ENCODE measurements around the gene CTNNA1.
"Not testable (repeated sequence)": the region's sequence is repeated elsewhere in the genome, so short reads cannot be mapped to it uniquely, and the experiment has no call there.

The CTNNA1 gene

GRCh38 chr5:138807182-138807581 is 54.0 kb downstream of the CTNNA1 start:
- TF ChIP-seq CTCF (IDR thresholded peaks at IDR 0.05): no peak
- H3K4me3 ChIP-seq (ENCODE audit: low read depth in 1 of 2, low read length in 1 of 2): no peak overlapping the region
- peaks cover 0 to 4% of the 10 kb centered on the region in 2 experiments for H3K4me1 ChIP-seq (ENCODE audit: control insufficient read depth in 1 of 2, insufficient read depth in 1 of 2, low read depth in 1 of 2, low read length in 1 of 2)
- no peaks in the 10 kb centered on the region for H3K9me3 ChIP-seq
- no peaks in the 10 kb centered on the region for H3K36me3 ChIP-seq
- no peaks in the 10 kb centered on the region for H3K27me3 ChIP-seq
- H3K27ac ChIP-seq: no peak overlapping the region

GRCh38 chr5:138809391-138809790 is 56.2 kb downstream of the CTNNA1 start:
- Histone ChIP-seq H3K9me3 (no peaks in the 10 kb centered on the region), H3K4me3 (ENCODE audit: low read depth in 1 of 2, low read length in 1 of 2) (no peak overlapping the region), H3K27me3 (no peaks in the 10 kb centered on the region), H3K27ac (no peak overlapping the region), H3K4me1 (ENCODE audit: control insufficient read depth in 1 of 2, insufficient read depth in 1 of 2, low read depth in 1 of 2, low read length in 1 of 2) (peaks cover 0 to 4% of the 10 kb centered on the region in 2 experiments), H3K36me3 (no peaks in the 10 kb centered on the region)
- TF ChIP-seq CTCF (IDR thresholded peaks at IDR 0.05): no peak

- not testable (repeated sequence) for H3K36me3 ChIP-seq
These were observed 57.6 kb downstream of the CTNNA1 start for GRCh38 chr5:138810861-138811260.

GRCh38 chr5:138815529-138815928 is 62.3 kb downstream of the CTNNA1 start:
- TF ChIP-seq CTCF (IDR thresholded peaks at IDR 0.05): no peak
- Histone ChIP-seq H3K4me3 (ENCODE audit: low read depth in 1 of 2, low read length in 1 of 2) (no peak overlapping the region), H3K36me3 (no peaks in the 10 kb centered on the region), H3K27me3 (no peaks in the 10 kb centered on the region), H3K9me3 (no peaks in the 10 kb centered on the region), H3K4me1 (ENCODE audit: control insufficient read depth in 1 of 2, insufficient read depth in 1 of 2, low read depth in 1 of 2, low read length in 1 of 2) (peaks cover 0 to 3% of the 10 kb centered on the region in 2 experiments), H3K27ac (no peak overlapping the region)

More at GRCh38 chr5:138810861-138811260, 57.6 kb downstream of the CTNNA1 start:
- not testable (repeated sequence) for H3K9me3 ChIP-seq; H3K4me3 ChIP-seq (ENCODE audit: low read depth in 1 of 2, low read length in 1 of 2); H3K27me3 ChIP-seq; H3K27ac ChIP-seq; H3K4me1 ChIP-seq (ENCODE audit: control insufficient read depth in 1 of 2, insufficient read depth in 1 of 2, low read depth in 1 of 2, low read length in 1 of 2)

GRCh38 chr5:138817241-138817640 is 64.0 kb downstream of the CTNNA1 start:
- Histone ChIP-seq H3K36me3 (no peaks in the 10 kb centered on the region), H3K27ac (no peak overlapping the region), H3K4me3 (ENCODE audit: low read depth in 1 of 2, low read length in 1 of 2) (no peak overlapping the region), H3K4me1 (ENCODE audit: control insufficient read depth in 1 of 2, insufficient read depth in 1 of 2, low read depth in 1 of 2, low read length in 1 of 2) (peaks cover 0 to 3% of the 10 kb centered on the region in 2 experiments), H3K27me3 (no peaks in the 10 kb centered on the region), H3K9me3 (no peaks in the 10 kb centered on the region)
- TF ChIP-seq CTCF (IDR thresholded peaks at IDR 0.05): no peak

- H3K4me3 ChIP-seq (ENCODE audit: low read depth in 1 of 2, low read length in 1 of 2): no peak overlapping the region
- no peak overlapping the region for H3K27ac ChIP-seq
- no peaks in the 10 kb centered on the region for H3K9me3 ChIP-seq
- H3K36me3 ChIP-seq: no peaks in the 10 kb centered on the region
- peaks cover 0 to 3% of the 10 kb centered on the region in 2 experiments for H3K4me1 ChIP-seq (ENCODE audit: control insufficient read depth in 1 of 2, insufficient read depth in 1 of 2, low read depth in 1 of 2, low read length in 1 of 2)
- H3K27me3 ChIP-seq: no peaks in the 10 kb centered on the region
- no peak for TF ChIP-seq CTCF (IDR thresholded peaks at IDR 0.05)
These were observed 65.9 kb downstream of the CTNNA1 start for GRCh38 chr5:138819081-138819480.
